GM03348 (cell line): Measurements from ENCODE around the gene ALDH2.
"Not testable (repeated sequence)": the region's sequence is repeated elsewhere in the genome, so short reads cannot be mapped to it uniquely, and the experiment has no call there.

Experiments used
- DNase-seq: peaks from one replicate; pipeline ENCODE4 v3.0.0; 2012; ENCODE audit warnings: low spot score

ALDH2 gene

GRCh38 chr12:111788178-111788654 lies 21.5 kb downstream of the ALDH2 start:
- DNase-seq = peak; percentile 73

- DNase-seq = no peak
These were observed 23.0 kb downstream of the ALDH2 start for GRCh38 chr12:111789779-111790178.

DNA sequence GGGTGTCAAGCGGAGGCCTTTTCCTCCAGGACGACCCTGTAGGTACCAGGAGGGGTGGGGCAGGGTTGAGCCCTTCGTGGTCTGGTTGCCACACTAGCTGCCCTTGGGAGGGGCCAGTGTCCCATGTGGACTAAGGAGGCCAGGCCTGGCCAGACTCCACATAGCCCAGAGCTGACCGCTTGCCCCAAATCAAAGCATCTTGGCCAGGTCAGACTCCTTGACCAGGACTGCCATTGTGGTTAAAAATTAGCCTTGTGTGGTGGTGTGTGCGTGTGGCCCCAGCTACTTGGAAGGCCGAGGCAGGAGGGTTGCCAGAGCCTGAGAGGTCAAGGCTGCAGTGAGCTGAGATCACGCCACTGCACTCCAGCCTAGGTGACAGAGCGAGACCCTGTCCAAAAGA lies 24.8 kb downstream of the ALDH2 start:
- no peak for DNase-seq

GRCh38 chr12:111792155-111792855 lies 25.6 kb downstream of the ALDH2 start:
- DNase-seq = no peak

GRCh38 chr12:111792856-111793235 lies 26.1 kb downstream of the ALDH2 start:
- DNase-seq = no peak

- DNase-seq = no peak
These were observed 31.4 kb downstream of the ALDH2 start for GRCh38 chr12:111798182-111798581.

GRCh38 chr12:111799758-111800157 lies 33.0 kb downstream of the ALDH2 start:
- no peak for DNase-seq

- no peak for DNase-seq
These were observed 36.4 kb downstream of the ALDH2 start for GRCh38 chr12:111803038-111803626.

- no peak for DNase-seq
These were observed 37.1 kb downstream of the ALDH2 start for GRCh38 chr12:111803851-111804250.

DNA sequence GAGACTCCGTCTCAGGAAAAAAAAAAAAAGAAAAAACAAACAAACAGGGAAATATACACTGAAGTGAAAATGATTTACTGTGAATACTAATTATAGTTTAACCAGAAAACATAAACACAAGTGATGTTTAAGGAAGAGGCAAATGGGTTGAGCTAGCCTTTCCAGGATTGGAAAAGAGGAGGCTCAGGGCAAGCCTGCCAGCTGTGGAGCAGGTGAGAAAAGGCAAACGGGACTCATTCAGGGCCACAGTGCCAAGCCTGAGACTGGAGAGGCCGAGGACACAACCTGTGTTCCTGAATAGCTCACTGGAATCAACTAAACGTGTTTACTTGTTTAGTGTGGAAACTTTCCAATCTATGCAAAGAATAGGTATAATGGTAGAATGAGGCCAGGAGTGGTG lies 39.6 kb downstream of the ALDH2 start:
- DNase-seq = no peak

- DNase-seq = no peak
These were observed 40.5 kb downstream of the ALDH2 start for GRCh38 chr12:111807232-111807631.

DNA sequence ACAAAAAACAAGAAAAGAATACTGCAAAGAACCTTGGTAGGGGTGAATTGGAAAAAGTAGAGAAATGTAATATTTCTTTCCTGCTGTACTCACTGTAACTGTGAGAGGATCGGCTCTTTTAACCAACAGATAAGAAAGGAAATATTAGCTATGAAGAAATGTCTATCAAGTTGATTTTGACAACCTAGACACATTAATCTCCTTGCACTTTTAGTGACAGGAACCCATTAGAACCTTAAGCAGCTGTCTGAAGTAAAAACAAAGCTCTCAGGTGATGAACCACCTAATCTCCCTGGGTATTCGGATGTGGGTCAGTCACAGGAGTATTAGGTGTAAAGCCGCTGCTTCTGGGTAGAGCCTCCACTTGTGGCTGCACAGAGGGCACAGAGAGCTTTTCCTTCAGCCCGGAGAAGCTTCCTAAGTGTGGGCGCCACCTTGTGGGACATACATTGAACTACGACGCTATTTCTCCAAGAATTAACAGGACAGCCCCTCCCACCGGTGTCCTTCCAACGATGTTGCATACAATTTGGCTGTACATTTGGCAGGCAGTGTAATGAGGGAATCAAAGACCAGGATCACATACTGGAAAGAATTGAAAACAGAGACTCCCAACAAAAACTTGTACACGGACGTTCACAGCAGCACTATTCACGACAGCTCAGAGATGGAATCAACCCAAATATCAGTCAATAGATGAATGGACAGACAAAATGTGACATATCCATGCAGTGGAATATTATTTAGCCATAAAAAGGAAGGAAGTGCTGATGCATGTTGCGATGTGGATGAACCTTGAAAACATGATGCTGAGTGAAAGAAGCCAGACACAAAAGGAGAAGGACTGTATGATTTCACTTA lies 46.4 kb downstream of the ALDH2 start:
- peak; percentile 92 for DNase-seq

DNA sequence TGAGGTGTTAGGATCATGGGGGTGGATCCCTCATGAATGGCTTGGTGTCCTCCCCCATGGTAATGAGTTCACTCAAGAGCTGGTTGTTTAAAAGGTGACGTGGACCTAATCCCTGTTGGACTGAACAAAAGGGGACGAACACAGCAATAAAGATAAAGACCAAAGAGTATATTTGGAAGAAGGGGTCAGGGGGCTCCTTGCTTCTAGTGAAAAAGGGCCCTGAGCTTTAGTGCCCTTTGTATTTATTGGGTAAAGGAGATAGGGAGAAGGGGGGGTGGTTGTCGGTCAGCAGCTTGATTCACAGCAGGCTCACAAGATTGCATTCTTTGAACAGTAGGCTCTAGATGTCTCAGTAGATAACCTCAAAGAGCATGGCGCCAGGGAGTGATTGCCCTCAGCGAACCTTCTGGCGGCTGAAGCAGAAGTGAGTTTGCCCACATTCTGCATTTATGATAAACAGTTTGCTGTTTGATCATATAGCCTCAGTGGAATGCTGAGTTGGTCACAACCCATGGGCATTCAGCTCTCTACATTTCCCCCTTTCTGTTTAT lies 49.4 kb downstream of the ALDH2 start:
- no peak for DNase-seq

- not testable (repeated sequence) for DNase-seq
These were observed 50.2 kb downstream of the ALDH2 start for GRCh38 chr12:111816898-111817297.

DNA sequence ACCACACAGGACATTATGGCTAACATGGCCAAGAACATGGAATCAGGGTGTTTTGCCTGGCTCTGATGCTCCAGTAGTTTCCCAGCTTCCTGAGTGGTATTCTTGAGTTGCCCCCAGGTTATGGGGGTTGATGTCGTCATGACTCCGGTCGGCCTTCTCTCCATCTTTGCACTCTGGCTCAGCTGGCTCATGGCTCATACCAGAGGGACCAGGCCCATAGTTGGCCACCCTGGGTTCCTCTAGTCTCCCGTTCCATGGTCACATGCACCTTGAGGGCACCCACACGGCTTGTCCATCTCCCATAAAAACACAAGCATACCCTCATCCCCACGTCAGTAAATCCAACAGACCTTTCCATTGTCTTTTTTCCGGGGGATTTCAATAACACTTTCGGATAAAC lies 51.6 kb downstream of the ALDH2 start:
- DNase-seq = no peak

GRCh38 chr12:111819191-111820158 lies 52.7 kb downstream of the ALDH2 start:
- DNase-seq = no peak

DNA sequence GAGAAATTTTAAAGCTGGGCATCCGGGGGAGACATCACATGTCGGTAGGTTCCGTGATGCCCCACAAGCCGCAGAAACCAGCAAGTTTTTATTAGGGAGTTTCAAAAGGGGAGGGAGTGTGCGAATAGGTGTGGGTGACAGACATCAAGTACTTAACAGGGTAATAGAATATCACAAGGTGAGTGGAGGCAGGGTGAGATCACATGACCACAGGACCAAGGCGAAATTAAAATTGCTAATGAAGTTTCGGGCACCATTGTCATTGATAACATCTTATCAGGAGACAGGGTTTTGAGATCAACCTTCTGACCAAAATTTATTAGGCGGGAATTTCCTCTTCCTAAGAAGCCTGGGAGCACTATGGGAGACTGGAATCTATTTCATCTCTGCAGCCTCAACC lies 54.1 kb downstream of the ALDH2 start:
- DNase-seq = not testable (repeated sequence)

GRCh38 chr12:111822886-111823285 lies 56.2 kb downstream of the ALDH2 start:
- DNase-seq = no peak

GRCh38 chr12:111823891-111824290 lies 57.2 kb downstream of the ALDH2 start:
- no peak for DNase-seq

- not testable (repeated sequence) for DNase-seq
These were observed 57.6 kb downstream of the ALDH2 start for GRCh38 chr12:111824312-111824711.

GRCh38 chr12:111825509-111825908 lies 58.8 kb downstream of the ALDH2 start:
- DNase-seq = no peak
